K562 (cell line): ENCODE measurements around the gene GOLGA8M. TPM values are rescaled to one million over a fixed set of nuclear protein-coding genes. Genes with fewer than 3 reads are reported as not detected.
"Not testable (repeated sequence)": the region's sequence is repeated elsewhere in the genome, so short reads cannot be mapped to it uniquely, and the experiment has no call there.

ENCODE experiments used
- ATAC-seq: fragments of 200-7000 bp; cut with Tn5 transposase; 3 replicates; pipeline ENCODE4 v1.9.1; 2020; ENCODE audit warnings: moderate library complexity
- BruUV-seq: library from RNA; stranded (reverse); fragments of 400-500 nt; replicated peaks from 2 replicates; lab custom pipeline; 2021; lab: Mats Ljungman, UMichigan
- CTCF ChIA-PET: fragments of 300-600 bp; formaldehyde crosslinking; extraction: SDS; loops from one replicate; lab custom pipeline; 2021; ENCODE audit warnings: low intra/inter-chr PET ratio; lab: Yijun Ruan, JAX
- POLR2A ChIA-PET: fragments of 300-600, 350-650 bp; sonication (Branson Sonifier 250); formaldehyde crosslinking; extraction: SDS; loops from one replicate; lab custom pipeline; 2021; ENCODE audit warnings: antibody characterized with exemption, inconsistent platforms; lab: Yijun Ruan, JAX
- DNase-seq, 4 experiments: peaks; one replicate each; pipeline versions ENCODE4 v3.0.0 to v3.0.0-alpha.2; 2011 to 2018; ENCODE audit warnings: low spot score in 3 of 4, mixed read lengths in 3 of 4; ENCODE audit errors: extremely low read depth in 1 of 4
- FAIRE-seq: peaks from 2 replicates; lab custom pipeline; 2011; peaks lifted over from hg19 to GRCh38; lab: Jason Lieb, UNC
- H2AFZ ChIP-seq: 2 replicates; pipeline ENCODE4 v1.6.0; 2011; ENCODE audit warnings: low read depth, low read length, control low read depth, inconsistent platforms
- H3K27ac ChIP-seq: fragments of 200-600 bp; 3 replicates; pipeline ENCODE4 v1.8.0; 2011; ENCODE audit warnings: low read depth, mild to moderate bottlenecking, control low read depth, inconsistent platforms, low read length, moderate library complexity, mixed read lengths; ENCODE audit errors: extremely low read depth
- H3K27me3 ChIP-seq, 2 experiments: fragments of 300-600 bp in 1 of 2; 2 replicates in 1 of 2; 3 replicates in 1 of 2; pipeline versions ENCODE4 v1.6.0 to v1.8.0; 2011; ENCODE audit warnings: inconsistent platforms in 2 of 2, low read length in 2 of 2, mild to moderate bottlenecking in 1 of 2, mixed read lengths in 1 of 2, moderate library complexity in 1 of 2; ENCODE audit not compliant: control insufficient read depth in 2 of 2, insufficient read depth in 2 of 2
- H3K36me3 ChIP-seq: fragments of 300-600 bp; 3 replicates; pipeline ENCODE4 v1.8.0; 2011; ENCODE audit warnings: mild to moderate bottlenecking, low read length, inconsistent platforms; ENCODE audit not compliant: control insufficient read depth, insufficient read depth
- H3K4me1 ChIP-seq, 2 experiments: fragments of 200-600 bp in 1 of 2; replicated peaks in 1 of 2; 2 replicates in 1 of 2; 3 replicates in 1 of 2; pipeline versions ENCODE4 v1.5.1 to v1.8.0; 2011; ENCODE audit warnings: inconsistent platforms in 2 of 2, low read length in 2 of 2, mild to moderate bottlenecking in 1 of 2, mixed read lengths in 1 of 2, moderate library complexity in 1 of 2; ENCODE audit not compliant: control insufficient read depth in 2 of 2, insufficient read depth in 2 of 2
- H3K4me2 ChIP-seq: 2 replicates; pipeline ENCODE4 v1.6.1; 2011; ENCODE audit warnings: low read length, control low read depth, inconsistent platforms, mixed read lengths; ENCODE audit not compliant: insufficient read depth
- H3K4me3 ChIP-seq: fragments of 200-600 bp; sonication (generic), shearing (Covaris generic); 2 replicates; pipeline ENCODE4 v1.5.1; 2016; ENCODE audit warnings: control low read depth, inconsistent platforms
- H3K79me2 ChIP-seq: fragments of 200-600 bp; 3 replicates; pipeline ENCODE4 v1.8.0; 2011; ENCODE audit warnings: low read length, inconsistent platforms; ENCODE audit not compliant: control insufficient read depth, insufficient read depth
- H3K9ac ChIP-seq, 2 experiments: 2 replicates each; pipeline versions ENCODE4 v1.6.0 to v1.6.1; 2011; ENCODE audit warnings: low read depth in 2 of 2, low read length in 2 of 2, control low read depth in 1 of 2, inconsistent platforms in 1 of 2, mild to moderate bottlenecking in 1 of 2, mixed read lengths in 1 of 2; ENCODE audit not compliant: insufficient read depth in 1 of 2
- H3K9me1 ChIP-seq: one replicate; pipeline ENCODE4 v1.6.0; 2011; ENCODE audit warnings: inconsistent platforms, mild to moderate bottlenecking, low read length, moderate library complexity; ENCODE audit not compliant: control insufficient read depth, insufficient read depth
- H3K9me3 ChIP-seq: replicated peaks from 2 replicates; pipeline ENCODE4 v1.5.1; 2011; ENCODE audit warnings: low read depth, low read length, inconsistent platforms; ENCODE audit not compliant: control insufficient read depth, insufficient read depth
- H4K20me1 ChIP-seq: replicated peaks from 2 replicates; pipeline ENCODE4 v1.6.1; 2011; ENCODE audit warnings: low read length, inconsistent platforms, mixed read lengths; ENCODE audit not compliant: control insufficient read depth, insufficient read depth
- ZNF316 ChIP-seq: fragments of 450-650 bp; IDR thresholded peaks from 2 replicates; pipeline ENCODE4 v1.6.1; 2016
- WGBS: fragments of 100-300 bp; shearing (Covaris generic); methylation state at CpG from one replicate; pipeline ENCODE4 v1.1.6; 2016; ENCODE audit warnings: low coverage, mixed read lengths; ENCODE audit not compliant: insufficient coverage; ENCODE audit errors: missing lambda C conversion rate; 5-methylcytosine and 5-hydroxymethylcytosine counted together
- in situ Hi-C: fragments of 300-500 bp; cut with MboI; formaldehyde crosslinking; loops from 4 replicates; pipeline ENCODE4 v1.15.0; 2018; ENCODE audit warnings: inconsistent platforms, mixed read lengths
- intact Hi-C: fragments of 100-400 bp; cut with micrococcal nuclease; formaldehyde crosslinking; loops from 2 replicates; pipeline ENCODE4 v1.14.2; 2022
- polyA plus RNA-seq, 8 experiments: library from polyadenylated mRNA; depleted of rRNA in 4 of 8; stranded (reverse) in 5 of 8; unstranded in 3 of 8; fragments of >200 nt; fragmentation: Nextera tagmentation in 2 of 8; fragmentation: Illumina TruSeq in 1 of 8; extraction: Ambion mirVana in 2 of 8; extraction: Trizol in 1 of 8; gene quantifications; 2 replicates each; pipeline versions ENCODE4 v1.2.1 to v1.2.3, GENCODE V29; 2011 to 2014; ENCODE audit warnings: inconsistent platforms in 1 of 8, missing spikeins in 1 of 8
- total RNA-seq, 7 experiments: library from RNA; depleted of rRNA in 6 of 7; stranded (reverse); fragments of >200 nt in 6 of 7; fragmentation: Illumina TruSeq in 2 of 7; extraction: Trizol in 2 of 7; gene quantifications; 2 replicates each; pipeline versions ENCODE4 v1.2.1 to v1.2.3, GENCODE V29; 2011 to 2021; ENCODE audit warnings: low replicate concordance in 1 of 7

Gene GOLGA8M
- total and polyA plus RNA-seq, 9 of the 15 experiments (the other 6 are each of a cell fraction or from before 2014, with no cell fraction given) = not detected

- H3K4me3 ChIP-seq, intact Hi-C loops, H4K20me1 ChIP-seq, H3K79me2 ChIP-seq, DNase-seq, BruUV-seq, ATAC-seq, POLR2A ChIA-PET, H3K4me1 ChIP-seq, H2AFZ ChIP-seq, H3K4me2 ChIP-seq, FAIRE-seq, H3K27ac ChIP-seq, H3K36me3 ChIP-seq, H3K9ac ChIP-seq, H3K9me3 ChIP-seq, H3K27me3 ChIP-seq, CTCF ChIA-PET, H3K9me1 ChIP-seq: not testable (repeated sequence)
- in situ Hi-C loops = loop anchor here (25.0 kb wide), 1 partner anchor 1819 kb away; no protein-coding TSS in a partner anchor
- WGBS = 37% methylated on average over 7 of the region's 11 CpGs
These were observed 6.4 kb upstream of the GOLGA8M start for GRCh38 chr15:28718576-28718975.

GRCh38 chr15:28714176-28714575, 2.0 kb upstream of the GOLGA8M start:
- H3K4me1 ChIP-seq, H3K9ac ChIP-seq, intact Hi-C loops, H3K27me3 ChIP-seq, POLR2A ChIA-PET, H3K4me2 ChIP-seq, H3K4me3 ChIP-seq, BruUV-seq, FAIRE-seq, DNase-seq, H3K79me2 ChIP-seq, ATAC-seq, H2AFZ ChIP-seq, H3K36me3 ChIP-seq, H3K9me3 ChIP-seq, H4K20me1 ChIP-seq, H3K9me1 ChIP-seq, H3K27ac ChIP-seq, CTCF ChIA-PET: not testable (repeated sequence)
- 0 out of 2 replicates have a peak, but pooled peaks have one; percentile 21 for TF ChIP-seq ZNF316
- 52% methylated on average over 4 of the region's 4 CpGs for WGBS
- in situ Hi-C loops = loop anchor here (25.0 kb wide), 1 partner anchor 1823 kb away; no protein-coding TSS in a partner anchor
